Activated naive CD4-positive, alpha-beta T cell treated with Interleukin-2 at 50 U/mL for 16 hours (primary cell): ENCODE measurements around the gene DELE1.
"Not testable (repeated sequence)": the region's sequence is repeated elsewhere in the genome, so short reads cannot be mapped to it uniquely, and the experiment has no call there.

Experiments used
- DNase-seq: peaks from one replicate; pipeline ENCODE4 v3.0.0-alpha.2; 2020

Gene DELE1

GRCh38 chr5:141889282-141889871 is 34.3 kb upstream of the DELE1 start:
- DNase-seq = no peak

- not testable (repeated sequence) for DNase-seq
Observed at GRCh38 chr5:141890429-141890828, 33.2 kb upstream of the DELE1 start.

- DNase-seq = no peak
Observed at GRCh38 chr5:141897425-141897824, 26.2 kb upstream of the DELE1 start.

GRCh38 chr5:141898448-141899049 is 25.1 kb upstream of the DELE1 start:
- DNase-seq = no peak

GRCh38 chr5:141902015-141902814 is 21.5 kb upstream of the DELE1 start:
- DNase-seq = no peak

- DNase-seq = no peak
Observed at GRCh38 chr5:141903261-141903660, 20.4 kb upstream of the DELE1 start.

- DNase-seq = no peak
Observed at GRCh38 chr5:141904551-141904950, 19.1 kb upstream of the DELE1 start.

GRCh38 chr5:141906517-141906916 is 17.2 kb upstream of the DELE1 start:
- DNase-seq = no peak

GRCh38 chr5:141906972-141907371 is 16.7 kb upstream of the DELE1 start:
- no peak for DNase-seq

- DNase-seq = no peak
Observed at GRCh38 chr5:141908796-141909195, 14.9 kb upstream of the DELE1 start.

- DNase-seq = no peak
Observed at GRCh38 chr5:141909212-141909611, 14.5 kb upstream of the DELE1 start.

GRCh38 chr5:141910271-141910673 is 13.4 kb upstream of the DELE1 start:
- no peak for DNase-seq

GRCh38 chr5:141913560-141914198 is 10.0 kb upstream of the DELE1 start:
- no peak for DNase-seq

GRCh38 chr5:141914199-141914743 is 9.4 kb upstream of the DELE1 start:
- DNase-seq = no peak

- no peak for DNase-seq
Observed at GRCh38 chr5:141914797-141915196, 8.9 kb upstream of the DELE1 start.

- no peak for DNase-seq
Observed at GRCh38 chr5:141915881-141916336, 7.8 kb upstream of the DELE1 start.

- no peak for DNase-seq
Observed at GRCh38 chr5:141916522-141916921, 7.1 kb upstream of the DELE1 start.

GRCh38 chr5:141917760-141918159 is 5.9 kb upstream of the DELE1 start:
- DNase-seq = no peak

- no peak for DNase-seq
Observed at GRCh38 chr5:141919218-141920119, 4.2 kb upstream of the DELE1 start.

- DNase-seq = no peak
Observed at GRCh38 chr5:141920771-141921170, 2.9 kb upstream of the DELE1 start.

GRCh38 chr5:141922827-141923447 is 734 bp upstream of the DELE1 start:
- not testable (repeated sequence) for DNase-seq

- no peak for DNase-seq
Observed at GRCh38 chr5:141926434-141926833, 2.8 kb downstream of the DELE1 start.
